ENCODE measurements around the gene SPATA16. TPM values are rescaled to one million over a fixed set of nuclear protein-coding genes. Genes with fewer than 3 reads are reported as not detected.
"Not testable (repeated sequence)": the region's sequence is repeated elsewhere in the genome, so short reads cannot be mapped to it uniquely, and the experiment has no call there.

SPATA16 gene
- total RNA-seq, 4 donors from 2014 or later: not detected

GRCh38 chr3:172968646-172969045 lies 172.4 kb downstream of the SPATA16 start:
- Histone ChIP-seq H3K4me1 (no peaks in the 10 kb centered on the region), H3K27me3 (no peaks in the 10 kb centered on the region), H3K27ac (no peak overlapping the region), H3K36me3 (no peaks in the 10 kb centered on the region), H3K9me3 (no peaks in the 10 kb centered on the region), H3K4me3 (replicated peaks in 1 of 3) (no peak overlapping the region)
- TF ChIP-seq, protein P1, sequence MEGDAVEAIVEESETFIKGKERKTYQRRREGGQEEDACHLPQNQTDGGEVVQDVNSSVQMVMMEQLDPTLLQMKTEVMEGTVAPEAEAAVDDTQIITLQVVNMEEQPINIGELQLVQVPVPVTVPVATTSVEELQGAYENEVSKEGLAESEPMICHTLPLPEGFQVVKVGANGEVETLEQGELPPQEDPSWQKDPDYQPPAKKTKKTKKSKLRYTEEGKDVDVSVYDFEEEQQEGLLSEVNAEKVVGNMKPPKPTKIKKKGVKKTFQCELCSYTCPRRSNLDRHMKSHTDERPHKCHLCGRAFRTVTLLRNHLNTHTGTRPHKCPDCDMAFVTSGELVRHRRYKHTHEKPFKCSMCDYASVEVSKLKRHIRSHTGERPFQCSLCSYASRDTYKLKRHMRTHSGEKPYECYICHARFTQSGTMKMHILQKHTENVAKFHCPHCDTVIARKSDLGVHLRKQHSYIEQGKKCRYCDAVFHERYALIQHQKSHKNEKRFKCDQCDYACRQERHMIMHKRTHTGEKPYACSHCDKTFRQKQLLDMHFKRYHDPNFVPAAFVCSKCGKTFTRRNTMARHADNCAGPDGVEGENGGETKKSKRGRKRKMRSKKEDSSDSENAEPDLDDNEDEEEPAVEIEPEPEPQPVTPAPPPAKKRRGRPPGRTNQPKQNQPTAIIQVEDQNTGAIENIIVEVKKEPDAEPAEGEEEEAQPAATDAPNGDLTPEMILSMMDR (IDR thresholded peaks at IDR 0.05): no peak
- no peak for TF ChIP-seq POLR2A (IDR thresholded peaks at IDR 0.05)
- no peak for DNase-seq
- intact Hi-C loops (cut with DNase I): no loop called here
- WGBS, 2 donors: 92 to 94% methylated on average over 2 of the region's 2 CpGs

GRCh38 chr3:172965256-172965655 lies 175.8 kb downstream of the SPATA16 start:
- DNase-seq: no peak
- intact Hi-C loops (cut with DNase I): no loop called here
- H3K36me3 ChIP-seq: no peaks in the 10 kb centered on the region
- WGBS, 2 donors: 78 to 87% methylated on average over 2 of the region's 2 CpGs
- no peaks in the 10 kb centered on the region for H3K9me3 ChIP-seq
- TF ChIP-seq, protein P1 (IDR thresholded peaks at IDR 0.05): no peak
- TF ChIP-seq POLR2A (IDR thresholded peaks at IDR 0.05): no peak
- no peaks in the 10 kb centered on the region for H3K4me1 ChIP-seq
- no peak overlapping the region for H3K4me3 ChIP-seq (replicated peaks in 1 of 3)
- no peak overlapping the region for H3K27ac ChIP-seq
- no peaks in the 10 kb centered on the region for H3K27me3 ChIP-seq

GRCh38 chr3:172960626-172961182 lies 180.3 kb downstream of the SPATA16 start:
- H3K27me3 ChIP-seq; H3K9me3 ChIP-seq; H3K36me3 ChIP-seq; H3K27ac ChIP-seq; H3K4me3 ChIP-seq (replicated peaks in 1 of 3); intact Hi-C loops (cut with DNase I); DNase-seq; H3K4me1 ChIP-seq: not testable (repeated sequence)
- 69 to 73% methylated on average over 3 of the region's 3 CpGs for WGBS, 2 donors

GRCh38 chr3:172958565-172958964 lies 182.5 kb downstream of the SPATA16 start:
- H3K4me1 ChIP-seq: no peaks in the 10 kb centered on the region
- no peak for DNase-seq
- no peaks in the 10 kb centered on the region for H3K9me3 ChIP-seq
- H3K27ac ChIP-seq: no peak overlapping the region
- H3K36me3 ChIP-seq: no peaks in the 10 kb centered on the region
- TF ChIP-seq, protein P1 (IDR thresholded peaks at IDR 0.05): no peak
- no peak for TF ChIP-seq POLR2A (IDR thresholded peaks at IDR 0.05)
- H3K4me3 ChIP-seq (replicated peaks in 1 of 3): no peak overlapping the region
- H3K27me3 ChIP-seq: no peaks in the 10 kb centered on the region
- intact Hi-C loops (cut with DNase I): no loop called here
- WGBS, 2 donors: 95 to 96% methylated on average over 2 of the region's 2 CpGs

- H3K27ac ChIP-seq: no peak overlapping the region
- no peaks in the 10 kb centered on the region for H3K9me3 ChIP-seq
- DNase-seq: no peak
- no peaks in the 10 kb centered on the region for H3K4me1 ChIP-seq
- no peak overlapping the region for H3K4me3 ChIP-seq (replicated peaks in 1 of 3)
- WGBS, 2 donors: 73 to 82% methylated on average over 2 of the region's 2 CpGs
- no peak for TF ChIP-seq POLR2A (IDR thresholded peaks at IDR 0.05)
- TF ChIP-seq, protein P1 (IDR thresholded peaks at IDR 0.05): no peak
- no peaks in the 10 kb centered on the region for H3K36me3 ChIP-seq
- no peaks in the 10 kb centered on the region for H3K27me3 ChIP-seq
- intact Hi-C loops (cut with DNase I): no loop called here
Measured at GRCh38 chr3:172953571-172953970, 187.5 kb downstream of the SPATA16 start.

DNA sequence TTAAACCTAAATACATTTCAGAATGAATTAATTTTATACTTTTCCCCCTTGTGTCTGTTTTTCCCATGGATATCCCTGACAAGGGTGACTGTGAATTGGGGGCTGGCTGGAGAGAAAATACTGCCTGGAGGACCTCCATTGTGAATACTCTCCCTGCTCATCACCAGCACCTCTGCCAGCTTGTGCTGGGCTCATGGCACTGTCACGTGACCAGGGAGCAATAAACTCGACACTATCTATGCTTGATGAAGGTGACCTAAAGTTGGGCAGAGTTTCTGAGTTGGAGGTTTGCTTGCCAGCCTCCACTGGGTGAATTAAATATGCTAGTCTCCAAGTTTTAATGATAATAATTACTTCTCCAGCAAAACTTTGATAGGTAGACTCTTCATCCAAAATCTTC lies 189.5 kb downstream of the SPATA16 start:
- intact Hi-C loops (cut with DNase I): no loop called here
- no peaks in the 10 kb centered on the region for H3K36me3 ChIP-seq
- no peaks in the 10 kb centered on the region for H3K9me3 ChIP-seq
- no peaks in the 10 kb centered on the region for H3K27me3 ChIP-seq
- DNase-seq: no peak
- no peak for TF ChIP-seq POLR2A (IDR thresholded peaks at IDR 0.05)
- TF ChIP-seq, protein P1 (IDR thresholded peaks at IDR 0.05): no peak
- H3K4me1 ChIP-seq: no peaks in the 10 kb centered on the region
- no peak overlapping the region for H3K4me3 ChIP-seq (replicated peaks in 1 of 3)
- WGBS, 2 donors: 71 to 72% methylated on average over 2 of the region's 2 CpGs
- no peak overlapping the region for H3K27ac ChIP-seq

All from thyroid gland (tissue), 4 donors.